ENCODE results near the gene CLIC1. TPM values are rescaled to one million over a fixed set of nuclear protein-coding genes. Genes with fewer than 3 reads are reported as not detected.

Gene CLIC1
- polyA plus RNA-seq, 2 of the 4 experiments (the other 2 are of a cell fraction): 249 to 346 TPM

GRCh38 chr6:31727034-31727716, 9.2 kb downstream of the CLIC1 start:
- Histone ChIP-seq H3K4me2 (no peak overlapping the region), H3K9me3 (no peaks in the 10 kb centered on the region), H3K27ac (no peak overlapping the region), H3K4me3 (no peak overlapping the region), H3K4me1 (peaks cover 8% of the 10 kb centered on the region; the same call in 2 of the 3 replicates)
- CTCF ChIA-PET: interaction anchor here (1.0 to 4.7 kb wide), 5 partner anchors 11 to 103 kb away, joined by 3 to 26 read pairs (median 10); partner anchors contain the start of genes CLIC1 and LY6G5C
- WGBS (ENCODE audit: missing lambda C conversion rate): 90% methylated on average over 5 of the region's 7 CpGs
- FAIRE-seq (no peak), DNase-seq (ENCODE audit: low read depth in 1 of 2, low spot score in 1 of 2) (no peak), ATAC-seq (no peak)
- POLR2A ChIA-PET: interaction anchor here (0.6 kb wide), 1 partner anchor 67 kb away, joined by 5 read pairs; no protein-coding TSS in a partner anchor
- TF ChIP-seq MAFK (IDR thresholded peaks at IDR 0.05; ENCODE audit: partially characterized antibody) (peak; percentile 9), CEBPB (IDR thresholded peaks at IDR 0.05) (no peak)

GRCh38 chr6:31725502-31726350, 10.6 kb downstream of the CLIC1 start:
- CTCF ChIA-PET: interaction anchor here (0.7 to 3.9 kb wide), 4 partner anchors 12 to 151 kb away, joined by 3 to 10 read pairs (median 5); partner anchors contain the start of gene CLIC1
- ATAC-seq (no peak), DNase-seq (ENCODE audit: low read depth in 1 of 2, low spot score in 1 of 2) (no peak), FAIRE-seq (no peak)
- peaks cover 5% of the 10 kb centered on the region; the same call in 2 of the 3 replicates for H3K4me1 ChIP-seq
- no peak overlapping the region for H3K27ac ChIP-seq
- H3K9me3 ChIP-seq: no peaks in the 10 kb centered on the region
- H3K4me3 ChIP-seq: no peak overlapping the region
- POLR2A ChIA-PET: interaction anchor here (0.7 to 1.7 kb wide), 2 partner anchors 8 to 22 kb away, joined by 4 to 6 read pairs; no protein-coding TSS in a partner anchor
- no peak overlapping the region for H3K4me2 ChIP-seq
- 92% methylated on average over 12 of the region's 12 CpGs for WGBS (ENCODE audit: missing lambda C conversion rate)
- no peak for TF ChIP-seq POLR2AphosphoS2 (conservative IDR thresholded peaks at IDR 0.05; ENCODE audit: low read length)
- no peak for TF ChIP-seq HEYL (CRISPR knock-in tag; IDR thresholded peaks at IDR 0.05)
- TF ChIP-seq EHMT2 (IDR thresholded peaks at IDR 0.05; ENCODE audit: low read depth): no peak
- TF ChIP-seq USF2 (IDR thresholded peaks at IDR 0.05): no peak
- TF ChIP-seq RAD21 (conservative IDR thresholded peaks at IDR 0.05 in 1 of 2, IDR thresholded peaks at IDR 0.05 in 1 of 2): no peak
- TF ChIP-seq BHLHE40 (IDR thresholded peaks at IDR 0.05; ENCODE audit: low read depth, low read length): no peak
- TF ChIP-seq TFCP2L1 (CRISPR knock-in tag; IDR thresholded peaks at IDR 0.05): no peak
- no peak for TF ChIP-seq RFX5 (IDR thresholded peaks at IDR 0.05)
- no peak for TF ChIP-seq PBX3 (IDR thresholded peaks at IDR 0.05)

GRCh38 chr6:31723980-31724691, 12.2 kb downstream of the CLIC1 start:
- WGBS (ENCODE audit: missing lambda C conversion rate): 91% methylated on average over 20 of the region's 25 CpGs
- Histone ChIP-seq H3K4me3 (no peak overlapping the region), H3K27ac (no peak overlapping the region), H3K9me3 (no peaks in the 10 kb centered on the region), H3K4me1 (no peaks in the 10 kb centered on the region), H3K4me2 (no peak overlapping the region)
- no peak for DNase-seq (ENCODE audit: low read depth in 1 of 2, low spot score in 1 of 2)
- FAIRE-seq: no peak
- ChIA-PET POLR2A (interaction anchor here (1.2 to 1.7 kb wide), 2 partner anchors 20 to 83 kb away, joined by 3 to 6 read pairs; partner anchors contain the start of gene LSM2), CTCF (interaction anchor here (1.1 to 3.9 kb wide), 5 partner anchors 10 to 106 kb away, joined by 4 to 10 read pairs (median 6); partner anchors contain the start of gene CLIC1)
- ATAC-seq: no peak
- TF ChIP-seq PHF8 (IDR thresholded peaks at IDR 0.05; ENCODE audit: borderline replicate concordance, low read depth) (no peak), REST (IDR thresholded peaks at IDR 0.05) (no peak), POLR2AphosphoS2 (conservative IDR thresholded peaks at IDR 0.05; ENCODE audit: low read length) (no peak), ZSCAN20 (CRISPR knock-in tag; IDR thresholded peaks at IDR 0.05) (no peak), SMC3 (IDR thresholded peaks at IDR 0.05) (no peak), FOXS1 (CRISPR knock-in tag; IDR thresholded peaks at IDR 0.05) (no peak), HDAC2 (IDR thresholded peaks at IDR 0.05) (no peak), NFE2L2 (conservative IDR thresholded peaks at IDR 0.05; ENCODE audit: low read length) (no peak), CHD4 (IDR thresholded peaks at IDR 0.05; ENCODE audit: borderline replicate concordance) (no peak), CBX8 (IDR thresholded peaks at IDR 0.05) (no peak), RCOR1 (IDR thresholded peaks at IDR 0.05; ENCODE audit: low read depth, low read length) (no peak), EHF (CRISPR knock-in tag; IDR thresholded peaks at IDR 0.05) (no peak), MYC (IDR thresholded peaks at IDR 0.05; ENCODE audit: borderline replicate concordance, low read length) (no peak), BHLHE40 (IDR thresholded peaks at IDR 0.05; ENCODE audit: low read depth, low read length) (no peak), USF2 (IDR thresholded peaks at IDR 0.05) (no peak)

Data from A549 (cell line).